ENCODE results near the gene MASP2. TPM values are rescaled to one million over a fixed set of nuclear protein-coding genes. Genes with fewer than 3 reads are reported as not detected.
"Not testable (repeated sequence)": the region's sequence is repeated elsewhere in the genome, so short reads cannot be mapped to it uniquely, and the experiment has no call there.

The MASP2 gene
- total RNA-seq, 1 donor from 2014 or later = not detected

- no peak for DNase-seq (ENCODE audit: low spot score)
Observed at GRCh38 chr1:11039351-11040104, 7.5 kb downstream of the MASP2 start.

GRCh38 chr1:11037740-11038182 lies 9.3 kb downstream of the MASP2 start:
- DNase-seq (ENCODE audit: low spot score) = peak; percentile 92

GRCh38 chr1:11037019-11037739 lies 9.9 kb downstream of the MASP2 start:
- DNase-seq (ENCODE audit: low spot score) = peak; percentile 79

GRCh38 chr1:11031624-11032262 lies 15.3 kb downstream of the MASP2 start:
- no peak for DNase-seq (ENCODE audit: low spot score)

- no peak for DNase-seq (ENCODE audit: low spot score)
Observed at GRCh38 chr1:11030865-11031264, 16.2 kb downstream of the MASP2 start.

- no peak for DNase-seq (ENCODE audit: low spot score)
Observed at GRCh38 chr1:11028018-11028417, 19.0 kb downstream of the MASP2 start.

GRCh38 chr1:11027316-11027715 lies 19.7 kb downstream of the MASP2 start:
- DNase-seq (ENCODE audit: low spot score) = no peak

GRCh38 chr1:11026903-11027302 lies 20.1 kb downstream of the MASP2 start:
- no peak for DNase-seq (ENCODE audit: low spot score)

GRCh38 chr1:11026052-11026451 lies 21.0 kb downstream of the MASP2 start:
- no peak for DNase-seq (ENCODE audit: low spot score)

- DNase-seq (ENCODE audit: low spot score) = no peak
Observed at GRCh38 chr1:11025618-11026017, 21.4 kb downstream of the MASP2 start.

GRCh38 chr1:11024874-11025203 lies 22.2 kb downstream of the MASP2 start:
- DNase-seq (ENCODE audit: low spot score) = no peak

GRCh38 chr1:11024154-11024873 lies 22.7 kb downstream of the MASP2 start:
- DNase-seq (ENCODE audit: low spot score) = no peak

GRCh38 chr1:11023201-11023600 lies 23.8 kb downstream of the MASP2 start:
- DNase-seq (ENCODE audit: low spot score) = no peak

GRCh38 chr1:11019971-11020370 lies 27.1 kb downstream of the MASP2 start:
- DNase-seq (ENCODE audit: low spot score) = no peak

- DNase-seq (ENCODE audit: low spot score) = not testable (repeated sequence)
Observed at GRCh38 chr1:11019358-11019757, 27.7 kb downstream of the MASP2 start.

- no peak for DNase-seq (ENCODE audit: low spot score)
Observed at GRCh38 chr1:11013160-11013531, 33.9 kb downstream of the MASP2 start.

- DNase-seq (ENCODE audit: low spot score) = peak; percentile 96
Observed at GRCh38 chr1:11012260-11013159, 34.5 kb downstream of the MASP2 start, which contains the start of gene TARDBP. Gene TARDBP, plus strand, starts transcription at chr1:11012654. Its CDS starts 1,074 bp downstream, at chr1:11013728.

- no peak for DNase-seq (ENCODE audit: low spot score)
Observed at GRCh38 chr1:11000526-11000925, 46.5 kb downstream of the MASP2 start.

- DNase-seq (ENCODE audit: low spot score) = no peak
Observed at GRCh38 chr1:10996100-10996499, 50.9 kb downstream of the MASP2 start.

GRCh38 chr1:10992864-10993263 lies 54.2 kb downstream of the MASP2 start:
- DNase-seq (ENCODE audit: low spot score) = no peak
